Prostate gland (tissue), 2 donors: ENCODE results near the gene SLC35B4. TPM values are rescaled to one million over a fixed set of nuclear protein-coding genes. Genes with fewer than 3 reads are reported as not detected.

Experiments
- DNase-seq: peaks from one replicate; pipeline ENCODE4 v3.0.0-alpha.2; 2019; ENCODE audit warnings: low spot score
- H3K27ac ChIP-seq, 2 donors: fragments of 200-600 bp; sonication (generic); 2 replicates each; pipeline ENCODE4 v1.5.1; 2017 to 2019
- H3K27me3 ChIP-seq: fragments of 200-600 bp; sonication (generic); replicated peaks from 2 replicates; pipeline ENCODE4 v1.5.1; 2019; ENCODE audit not compliant: insufficient read depth
- H3K36me3 ChIP-seq, 2 donors: fragments of 200-600 bp; sonication (generic); 1 replicate in 1 of 2; 2 replicates in 1 of 2; pipeline versions ENCODE4 v1.5.1 to v1.8.1; 2017 to 2019
- H3K4me1 ChIP-seq: fragments of 200-600 bp; sonication (generic); replicated peaks from 2 replicates; pipeline ENCODE4 v1.5.1; 2019
- H3K4me3 ChIP-seq, 2 donors: fragments of 200-600 bp; sonication (generic); 2 replicates each; pipeline ENCODE4 v1.5.1; 2017 to 2019
- H3K9me3 ChIP-seq: fragments of 200-600 bp; sonication (generic); 2 replicates; pipeline ENCODE4 v1.5.1; 2017
- CTCF ChIP-seq, 4 experiments: fragments of 200-600 bp in 2 of 4; fragments of 450-650 bp in 2 of 4; sonication (generic) in 2 of 4; IDR thresholded peaks; 1 replicate in 3 of 4; 2 replicates in 1 of 4; pipeline ENCODE4 v1.5.1; 2016 to 2019; ENCODE audit warnings: antibody characterized with exemption in 4 of 4, mild to moderate bottlenecking in 2 of 4, moderate library complexity in 2 of 4
- POLR2A ChIP-seq: fragments of 450-650 bp; IDR thresholded peaks from one replicate; pipeline ENCODE4 v1.6.1; 2016; ENCODE audit warnings: antibody characterized with exemption, mild to moderate bottlenecking
- POLR2AphosphoS5 ChIP-seq: sonication (generic); formaldehyde crosslinking; IDR thresholded peaks from one replicate; pipeline ENCODE4 v1.6.1; 2017; ENCODE audit warnings: antibody characterized with exemption
- WGBS: methylation state at CpG from one replicate; pipeline ENCODE4 v1.1.5; 2018; 5-methylcytosine and 5-hydroxymethylcytosine counted together
- intact Hi-C: fragments of 100-400 bp; cut with DNase I; formaldehyde crosslinking; loops from one replicate; pipeline ENCODE4 v1.14.2; 2022
- total RNA-seq, 2 donors: library from RNA; depleted of rRNA; stranded (reverse); fragments of >200 nt; gene quantifications; one replicate each; pipeline ENCODE4 v1.1.0, GENCODE V29; 2016

The SLC35B4 gene
- total RNA-seq, 2 donors from 2014 or later, result 6.4 to 20.6 TPM

- H3K9me3 ChIP-seq, result no peaks in the 10 kb centered on the region
- no peak for DNase-seq
These were observed 4.0 kb downstream of the SLC35B4 start for GRCh38 chr7:134312717-134313116.

GRCh38 chr7:134311807-134312206 is 4.9 kb downstream of the SLC35B4 start:
- Histone ChIP-seq H3K9me3 (no peaks in the 10 kb centered on the region), H3K27ac (peak overlapping the region in 1 of 2 donors; percentile 21), H3K36me3 (no peaks in the 10 kb centered on the region), H3K4me3 (no peak overlapping the region), H3K27me3 (no peaks in the 10 kb centered on the region), H3K4me1 (peaks cover 3% of the 10 kb centered on the region)
- TF ChIP-seq POLR2AphosphoS5, result no peak
- no peak for TF ChIP-seq POLR2A
- no peak for TF ChIP-seq CTCF (IDR thresholded peaks at IDR 0.05)
- intact Hi-C loops, result loop anchor here (10.0 kb wide), 1 partner anchor 187 kb away; the partner anchor contains the start of gene LRGUK
- no peak for DNase-seq
- WGBS, result 95% methylated on average over 4 of the region's 4 CpGs

More at GRCh38 chr7:134312717-134313116, 4.0 kb downstream of the SLC35B4 start:
- no peaks in the 10 kb centered on the region for H3K36me3 ChIP-seq
- H3K27ac ChIP-seq, result no peak overlapping the region
- no peaks in the 10 kb centered on the region for H3K27me3 ChIP-seq
- peaks cover 6% of the 10 kb centered on the region for H3K4me1 ChIP-seq
- intact Hi-C loops, result loop anchor here (10.0 kb wide), 1 partner anchor 188 kb away; the partner anchor contains the start of gene LRGUK
- TF ChIP-seq POLR2AphosphoS5 (no peak), POLR2A (no peak), CTCF (IDR thresholded peaks at IDR 0.05) (no peak)
- H3K4me3 ChIP-seq, result no peak overlapping the region
- WGBS, result 79% methylated on average over 6 of the region's 6 CpGs

- no peaks in the 10 kb centered on the region for H3K9me3 ChIP-seq
- TF ChIP-seq POLR2AphosphoS5, result no peak
- no peak for TF ChIP-seq CTCF (IDR thresholded peaks at IDR 0.05)
- TF ChIP-seq POLR2A, result no peak
- H3K4me1 ChIP-seq, result peaks cover 3% of the 10 kb centered on the region
- WGBS, result 96% methylated on average over 4 of the region's 4 CpGs
- H3K27me3 ChIP-seq, result no peaks in the 10 kb centered on the region
- no peaks in the 10 kb centered on the region for H3K36me3 ChIP-seq
- no peak overlapping the region for H3K27ac ChIP-seq
- intact Hi-C loops, result no loop called here
- DNase-seq, result no peak
- no peak overlapping the region for H3K4me3 ChIP-seq
These were observed 8.2 kb downstream of the SLC35B4 start for GRCh38 chr7:134308548-134308947.

GRCh38 chr7:134307320-134307719 is 9.4 kb downstream of the SLC35B4 start:
- Histone ChIP-seq H3K27me3 (no peaks in the 10 kb centered on the region), H3K36me3 (no peaks in the 10 kb centered on the region), H3K27ac (no peak overlapping the region), H3K4me3 (no peak overlapping the region), H3K4me1 (peaks cover 3% of the 10 kb centered on the region), H3K9me3 (no peaks in the 10 kb centered on the region)
- DNase-seq, result no peak
- intact Hi-C loops, result no loop called here
- 91% methylated on average over 1 of the region's 1 CpG for WGBS
- TF ChIP-seq POLR2A (no peak), CTCF (IDR thresholded peaks at IDR 0.05) (no peak), POLR2AphosphoS5 (no peak)

- Histone ChIP-seq H3K9me3 (no peaks in the 10 kb centered on the region), H3K27ac (no peak overlapping the region), H3K4me3 (no peak overlapping the region), H3K36me3 (no peaks in the 10 kb centered on the region), H3K4me1 (no peaks in the 10 kb centered on the region), H3K27me3 (no peaks in the 10 kb centered on the region)
- intact Hi-C loops, result no loop called here
- no peak for TF ChIP-seq CTCF (IDR thresholded peaks at IDR 0.05)
- no peak for TF ChIP-seq POLR2A
- no peak for TF ChIP-seq POLR2AphosphoS5
- WGBS, result 90% methylated on average over 2 of the region's 2 CpGs
- DNase-seq, result no peak
These were observed 14.6 kb downstream of the SLC35B4 start for GRCh38 chr7:134302120-134302519.
